Measurements from ENCODE around the gene CUL1.
A peak's percentile ranks its signal among the peaks of the same experiment; 100 is the strongest.

CUL1 gene

DNA sequence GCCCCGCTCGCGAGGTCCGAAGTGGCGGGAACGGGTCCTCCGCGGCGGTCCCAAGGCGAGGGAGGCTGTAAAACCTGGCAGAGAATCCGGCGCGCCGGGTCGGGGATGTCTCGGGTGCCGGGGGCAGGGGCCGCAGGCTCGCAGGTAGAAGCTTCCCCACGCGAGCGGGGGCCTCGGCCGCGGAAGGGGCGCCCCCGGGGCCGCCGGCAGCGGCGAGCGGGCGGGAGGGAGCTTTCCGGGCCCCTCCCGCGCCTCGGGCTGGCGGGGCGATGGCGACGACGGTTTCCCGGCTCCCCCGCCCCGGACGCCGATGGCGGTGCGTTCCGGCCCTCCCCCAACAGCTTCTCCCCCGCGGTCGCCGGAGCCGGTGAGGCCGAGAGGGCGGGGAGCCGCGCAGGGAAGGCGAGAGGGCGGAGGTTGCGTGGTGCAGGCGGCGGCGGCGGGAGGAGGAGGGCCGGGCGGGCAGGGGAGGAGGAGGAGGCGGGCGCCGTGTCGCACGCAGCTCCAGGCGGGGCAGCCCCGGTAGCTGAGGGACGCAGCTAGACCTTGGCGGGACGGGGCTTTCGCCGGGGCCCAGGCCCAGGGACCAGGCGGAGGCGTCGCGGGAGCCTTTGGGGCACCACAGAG is at the start of gene CUL1:
TSS of gene CUL1 (plus strand) at position 507 of the 627 bp plus-strand sequence. CDS start 31,220 bp downstream, outside the sequence.
- DNase-seq (ENCODE audit: extremely low read depth in 1 of 2, low read depth in 1 of 2) = peak; percentile 60 to 78

DNA sequence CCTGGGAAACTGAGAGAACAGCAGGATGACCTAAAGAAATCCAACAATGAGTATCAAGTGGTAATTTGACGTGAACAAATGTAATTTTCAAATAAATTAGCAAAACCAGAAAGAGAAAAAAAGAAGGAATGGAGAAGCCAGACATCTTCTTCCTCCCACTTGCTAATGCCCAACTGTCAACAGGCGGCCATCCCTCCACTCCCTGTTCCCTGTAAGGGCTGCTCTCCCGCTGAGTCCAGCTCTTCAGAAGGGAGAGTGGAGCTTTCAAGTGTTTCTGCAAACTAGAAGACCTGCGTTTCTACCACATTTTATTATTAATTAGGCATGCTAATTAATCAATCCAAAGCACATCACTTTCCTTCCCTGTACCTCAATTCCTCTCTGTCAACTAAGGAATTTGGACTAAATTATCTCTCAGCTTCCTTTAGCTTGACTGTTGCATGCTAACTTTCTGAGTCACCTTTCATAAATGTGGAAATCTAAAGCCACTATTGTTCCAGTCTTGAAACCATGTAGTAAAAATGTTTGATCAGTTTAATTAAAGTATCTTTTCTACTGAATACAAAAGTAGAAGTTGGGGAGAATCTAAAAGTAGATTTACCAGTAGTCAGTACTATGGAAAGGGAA is 48.4 kb upstream of the CUL1 start:
- DNase-seq (ENCODE audit: extremely low read depth in 1 of 2, low read depth in 1 of 2) = no peak

DNA sequence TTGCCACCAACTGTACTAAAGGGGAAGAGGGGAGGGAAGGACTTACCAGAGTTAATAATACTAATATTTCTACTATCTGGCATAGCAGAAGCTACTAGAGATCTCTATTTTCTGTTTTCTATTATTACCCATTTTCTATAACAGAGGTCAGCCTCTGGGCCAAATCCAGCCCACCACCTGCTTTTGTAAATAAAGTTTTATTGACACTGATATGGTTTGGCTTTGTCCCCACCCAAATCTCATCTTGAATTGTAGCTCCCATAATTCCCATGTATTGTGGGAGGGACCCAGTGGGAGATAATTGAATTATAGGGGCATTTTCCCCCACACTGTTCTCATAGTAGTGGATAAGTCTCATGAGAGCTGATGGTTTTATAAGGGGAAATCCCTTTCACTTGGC is 45.9 kb upstream of the CUL1 start:
- DNase-seq (ENCODE audit: extremely low read depth in 1 of 2, low read depth in 1 of 2) = no peak

DNA sequence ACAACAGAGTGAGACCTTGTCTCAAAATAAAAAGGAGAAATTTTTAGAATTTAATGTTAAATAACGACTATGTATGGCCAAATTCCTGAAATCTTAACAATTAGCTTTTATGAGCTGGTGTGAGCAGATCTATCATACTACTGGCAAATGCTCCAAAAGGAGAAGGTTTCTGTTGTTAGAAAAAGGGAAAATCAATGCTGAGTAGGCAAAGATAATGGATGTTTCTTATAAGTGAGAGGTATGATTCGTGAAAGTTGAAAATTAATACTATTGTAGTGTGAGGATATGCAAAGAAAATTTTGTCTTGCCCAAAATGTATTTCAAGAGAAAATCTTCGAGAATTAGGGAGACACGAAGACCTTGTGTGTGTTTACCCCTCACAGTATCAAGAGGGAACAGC is 40.8 kb upstream of the CUL1 start:
- DNase-seq (ENCODE audit: extremely low read depth in 1 of 2, low read depth in 1 of 2) = no peak

DNA sequence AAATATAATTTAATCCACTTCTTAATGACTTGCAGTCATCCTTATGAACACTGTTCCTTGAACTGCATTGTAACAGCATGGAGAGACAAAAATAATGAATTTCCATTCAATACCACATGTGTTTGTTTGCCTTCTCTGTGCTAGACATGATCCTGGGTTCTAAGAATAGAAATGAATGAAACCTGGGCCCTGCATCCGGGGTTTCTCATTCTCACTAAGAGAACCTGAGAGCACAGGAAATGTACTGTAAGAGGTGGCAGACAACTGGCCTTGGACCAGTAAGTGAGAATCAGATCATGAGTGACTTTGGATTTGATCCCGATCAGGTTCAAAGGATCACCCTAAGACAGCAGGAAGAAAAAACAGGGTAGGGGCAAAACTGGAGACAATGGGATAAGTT is 37.2 kb upstream of the CUL1 start:
- DNase-seq (ENCODE audit: extremely low read depth in 1 of 2, low read depth in 1 of 2) = no peak

DNA sequence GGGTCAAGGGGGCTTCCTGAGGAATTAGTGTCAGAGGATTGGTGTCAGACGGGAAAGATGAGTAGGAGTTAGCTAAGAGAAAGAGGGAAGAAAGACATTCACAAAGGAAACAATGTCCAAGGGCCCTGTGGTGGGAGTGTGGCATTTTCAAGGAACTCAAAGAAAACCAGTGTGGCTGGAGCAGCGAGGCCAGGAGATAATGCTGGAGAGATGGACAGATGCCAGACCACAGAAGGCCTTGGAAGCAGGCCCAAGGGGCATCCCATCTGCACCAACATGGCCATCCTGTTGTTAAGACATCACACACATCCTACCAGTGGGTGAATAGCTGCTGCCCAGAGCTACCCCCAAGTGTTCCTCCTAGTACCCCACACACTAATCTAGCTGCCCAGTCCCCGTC is 36.1 kb upstream of the CUL1 start:
- DNase-seq (ENCODE audit: extremely low read depth in 1 of 2, low read depth in 1 of 2) = no peak

DNA sequence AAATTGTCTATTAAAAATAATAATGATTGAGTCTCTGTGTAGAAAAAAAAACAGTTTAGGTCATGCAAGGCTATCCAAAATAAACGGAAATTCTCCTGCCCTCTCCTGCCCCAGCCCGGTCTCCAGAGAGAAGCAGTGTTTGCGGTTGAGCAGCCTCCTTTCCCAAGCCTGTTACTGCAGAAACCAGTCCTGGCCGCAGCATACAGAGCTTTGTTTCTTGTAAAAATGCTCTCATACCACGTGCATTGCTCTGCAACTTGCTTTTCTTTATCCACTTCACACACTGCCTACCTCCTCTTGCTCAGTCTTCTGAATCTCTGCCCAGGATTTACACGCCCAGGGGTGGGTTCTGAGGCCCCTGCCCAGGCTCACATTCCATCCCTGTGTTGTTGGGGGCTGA is 34.4 kb upstream of the CUL1 start:
- no peak for DNase-seq (ENCODE audit: extremely low read depth in 1 of 2, low read depth in 1 of 2)

DNA sequence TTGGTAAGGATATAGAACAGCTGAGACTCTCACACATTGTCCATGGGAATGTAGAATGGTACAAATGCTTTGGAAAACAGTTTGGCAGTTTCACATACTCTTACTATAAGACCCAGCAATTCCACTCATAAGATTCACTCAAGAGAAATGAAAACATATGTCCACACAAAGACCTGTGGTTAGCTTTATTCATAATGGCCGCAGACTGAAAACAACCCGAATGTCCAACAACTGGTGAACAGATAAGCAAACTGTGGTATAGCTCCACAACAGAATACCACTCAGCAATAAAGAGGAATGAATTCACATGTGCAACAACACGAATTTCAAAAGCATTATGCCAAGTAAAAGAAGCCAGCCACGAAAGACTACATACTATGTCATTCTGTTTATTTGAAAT is 33.5 kb upstream of the CUL1 start:
- DNase-seq (ENCODE audit: extremely low read depth in 1 of 2, low read depth in 1 of 2) = no peak

DNA sequence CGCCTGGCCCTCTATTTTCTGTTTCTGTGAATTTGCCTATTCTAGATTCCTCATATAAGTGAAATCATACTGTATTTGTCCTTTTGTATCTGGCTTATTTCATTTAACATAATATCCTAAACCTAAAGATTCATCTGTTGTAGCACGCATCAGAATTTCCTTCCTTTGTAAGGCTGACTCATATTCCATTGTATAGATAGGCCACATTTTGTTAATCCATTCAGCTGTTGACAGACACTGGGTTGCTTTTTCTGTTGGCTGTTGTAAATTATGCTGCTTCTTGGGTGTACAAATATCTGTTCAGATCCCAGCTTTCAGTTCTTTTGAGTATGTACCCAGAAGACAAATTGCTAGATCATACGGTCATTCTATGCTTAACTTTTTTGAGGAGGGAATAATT is 28.8 kb upstream of the CUL1 start:
- no peak for DNase-seq (ENCODE audit: extremely low read depth in 1 of 2, low read depth in 1 of 2)

DNA sequence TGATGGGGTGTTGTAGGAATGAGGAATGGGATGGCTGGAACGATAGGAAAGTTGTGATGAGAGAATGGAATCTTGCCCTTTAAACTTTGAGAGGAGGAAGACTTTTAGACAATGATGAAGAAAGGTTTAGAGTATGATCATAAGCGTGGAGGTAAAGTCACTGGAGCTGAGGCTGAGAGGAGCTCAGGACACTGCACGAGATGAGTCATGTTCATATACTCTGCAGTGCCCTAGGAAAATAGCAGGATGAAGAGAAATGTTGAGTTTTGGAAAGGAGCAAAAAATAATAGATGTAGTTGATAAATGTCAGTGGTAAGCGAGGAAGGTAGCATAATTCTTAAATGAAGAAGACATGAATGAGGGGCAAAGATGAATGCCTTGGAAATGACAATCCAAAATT is 28.3 kb upstream of the CUL1 start:
- DNase-seq (ENCODE audit: extremely low read depth in 1 of 2, low read depth in 1 of 2) = no peak

DNA sequence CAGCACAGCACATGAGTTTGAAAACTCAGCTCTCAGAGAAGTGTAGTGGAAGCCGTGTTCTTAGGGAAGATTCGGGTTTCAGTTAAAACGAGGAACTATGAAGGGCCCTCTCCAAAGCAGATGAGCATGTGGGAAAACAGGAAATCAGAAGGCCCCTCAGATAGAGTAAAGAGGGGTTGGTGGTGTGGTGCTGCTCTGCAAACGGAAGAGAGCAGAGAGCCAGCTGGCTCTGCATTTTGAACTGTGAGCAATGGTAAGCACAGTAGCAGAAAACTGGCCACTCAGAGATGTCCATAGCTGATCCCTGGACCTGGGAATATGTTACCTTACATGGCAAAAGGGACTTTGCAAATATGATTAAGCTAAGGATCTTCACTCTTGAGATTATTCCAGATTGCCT is 27.9 kb upstream of the CUL1 start:
- no peak for DNase-seq (ENCODE audit: extremely low read depth in 1 of 2, low read depth in 1 of 2)

DNA sequence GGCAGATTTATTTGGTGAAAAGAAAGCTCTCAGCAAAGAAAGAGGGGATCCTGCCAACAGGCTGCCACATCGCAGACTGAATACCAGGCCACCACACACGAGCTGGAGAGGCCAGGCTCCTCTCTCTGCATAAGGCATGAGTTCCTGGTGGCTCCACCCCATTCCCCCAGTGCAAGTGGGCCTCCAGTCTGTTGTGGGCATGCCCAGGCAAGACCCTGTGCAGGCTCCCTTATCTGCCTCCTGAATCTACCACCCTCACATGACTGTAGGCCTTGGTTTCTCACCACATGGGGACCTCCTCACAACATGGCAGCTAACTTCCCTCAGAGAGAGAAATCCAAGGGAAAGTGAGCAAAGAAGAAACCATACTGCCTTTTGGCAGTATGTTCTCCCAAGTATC is 26.7 kb upstream of the CUL1 start:
- no peak for DNase-seq (ENCODE audit: extremely low read depth in 1 of 2, low read depth in 1 of 2)

DNA sequence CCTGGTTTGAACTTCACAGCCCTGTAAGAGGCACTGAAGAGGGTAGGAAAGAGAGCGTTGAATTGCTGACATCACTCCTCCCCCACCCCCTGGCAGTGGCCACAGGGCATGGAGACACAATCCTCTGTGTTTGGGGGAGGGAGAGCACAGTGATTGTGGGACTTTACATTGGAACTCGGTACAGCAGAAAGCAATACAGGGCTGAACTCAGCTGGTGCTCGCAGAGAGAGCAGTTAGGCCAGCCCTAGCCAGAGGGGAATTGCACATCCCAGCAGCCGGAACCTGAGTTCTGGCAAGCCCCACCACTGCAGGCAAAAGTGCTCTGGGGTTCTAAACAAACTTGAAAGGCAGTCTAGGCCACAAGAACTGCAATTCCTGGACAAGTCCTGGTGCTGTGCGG is 24.0 kb upstream of the CUL1 start:
- DNase-seq (ENCODE audit: extremely low read depth in 1 of 2, low read depth in 1 of 2) = no peak

DNA sequence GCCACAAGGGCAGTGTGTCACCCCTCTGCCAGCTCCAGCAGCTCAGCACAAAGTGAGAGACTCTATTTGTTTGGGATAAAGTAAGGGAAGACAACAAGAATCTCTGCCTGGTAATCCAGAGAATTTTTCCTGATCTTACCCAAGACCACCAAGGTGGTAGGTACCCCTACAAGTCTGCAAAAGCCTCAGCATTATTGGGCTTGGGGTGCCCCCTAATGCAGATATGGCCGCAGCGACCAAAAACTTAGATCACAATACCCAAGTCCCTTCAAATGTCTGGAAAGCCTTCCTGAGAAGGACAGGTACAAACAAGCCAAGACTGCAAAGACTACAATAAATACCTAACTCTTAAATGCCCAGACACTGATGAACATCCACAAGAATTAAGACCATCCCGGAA is 22.4 kb upstream of the CUL1 start:
- no peak for DNase-seq (ENCODE audit: extremely low read depth in 1 of 2, low read depth in 1 of 2)

DNA sequence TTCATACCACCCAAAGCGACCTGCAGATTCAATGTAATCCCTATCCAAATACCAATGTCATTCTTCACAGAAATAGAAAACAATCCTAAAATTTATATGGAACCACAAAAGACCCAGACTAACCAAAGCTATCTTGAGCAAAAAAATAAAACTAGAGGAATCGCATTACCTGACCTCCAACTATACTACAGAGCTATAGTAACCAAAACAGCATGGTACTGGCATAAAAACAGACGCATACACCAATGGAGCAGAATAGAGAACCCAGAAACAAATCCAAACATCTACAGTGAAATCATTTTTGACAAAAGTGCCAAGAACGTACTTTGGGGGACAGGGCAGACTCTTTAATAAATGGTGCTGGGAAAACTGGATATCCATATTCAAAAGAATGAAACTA is 16.9 kb upstream of the CUL1 start:
- DNase-seq (ENCODE audit: extremely low read depth in 1 of 2, low read depth in 1 of 2) = no peak

DNA sequence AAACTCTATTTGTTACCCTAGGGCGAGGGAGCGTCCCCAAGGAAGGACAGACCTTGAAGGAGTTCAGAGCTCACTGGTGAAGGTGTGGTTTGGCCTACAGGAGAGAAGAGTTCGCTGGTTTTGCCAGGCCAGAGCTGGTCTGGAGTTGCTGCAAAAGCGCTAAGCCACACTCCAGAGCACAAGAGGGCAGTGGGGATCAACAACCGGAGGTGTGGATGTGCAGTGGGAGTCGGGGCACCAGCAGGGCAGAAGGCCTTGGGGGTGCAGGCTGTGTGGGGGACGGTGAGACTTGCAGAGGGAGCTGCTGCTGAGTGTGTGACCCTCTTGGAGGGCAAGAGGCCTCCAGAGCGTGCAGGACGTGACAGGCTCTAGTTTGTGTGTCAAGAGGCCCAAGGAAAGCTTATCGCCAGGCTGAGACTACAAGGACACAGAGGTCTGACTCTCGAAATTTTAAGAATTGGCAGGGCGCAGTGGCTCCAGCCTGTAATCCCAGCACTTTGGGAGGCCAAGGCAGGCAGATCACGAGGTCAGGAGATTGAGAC is 14.3 kb upstream of the CUL1 start:
- no peak for DNase-seq (ENCODE audit: extremely low read depth in 1 of 2, low read depth in 1 of 2)

DNA sequence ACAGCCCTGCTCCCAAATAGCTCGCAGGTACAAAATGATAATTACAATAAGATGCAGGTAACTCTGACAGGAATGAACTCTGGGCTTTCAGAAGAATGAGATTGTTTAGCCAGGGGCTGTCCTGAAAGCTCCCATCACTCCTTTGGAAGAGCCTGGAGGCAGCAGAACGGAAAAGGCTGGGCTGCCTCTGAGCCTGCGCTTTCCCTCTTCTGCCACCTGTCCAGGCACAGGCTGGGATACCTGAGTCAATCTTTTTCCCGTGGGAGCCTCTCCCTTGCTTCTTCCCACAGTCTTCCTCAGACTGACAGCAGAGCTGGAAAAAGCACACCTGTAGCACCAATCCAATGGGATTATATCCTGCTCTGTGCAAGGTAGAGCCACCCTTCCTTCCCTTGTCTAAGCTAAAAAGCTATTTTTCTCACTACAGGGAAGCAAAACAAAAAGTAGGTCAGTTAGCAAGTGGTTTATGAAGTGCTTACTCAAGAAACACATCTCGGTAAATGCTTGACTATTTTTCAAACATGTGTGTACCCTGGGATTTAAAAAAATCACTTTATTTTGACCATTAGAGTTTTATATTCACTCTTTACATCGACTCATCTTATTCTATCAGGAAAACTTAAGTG is 12.3 kb upstream of the CUL1 start:
- no peak for DNase-seq (ENCODE audit: extremely low read depth in 1 of 2, low read depth in 1 of 2)

DNA sequence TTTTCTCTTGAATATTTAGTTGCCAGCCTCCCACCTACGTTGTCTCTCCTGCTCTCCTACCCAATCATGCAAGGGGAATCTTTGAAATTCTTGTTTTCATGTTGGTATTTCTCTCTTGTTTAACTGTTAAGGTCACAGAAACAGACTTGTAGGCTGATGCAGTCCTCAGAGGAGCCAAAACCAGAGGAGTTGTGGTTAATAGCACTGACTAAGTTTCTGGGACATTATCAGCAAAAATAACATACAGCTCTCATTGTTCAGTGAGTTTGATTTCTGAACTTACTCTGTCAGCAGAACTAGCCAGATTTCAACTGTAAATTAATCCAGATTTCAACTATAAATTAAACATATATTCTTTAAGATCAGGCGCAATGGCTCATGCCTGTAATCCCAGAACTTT is 11.1 kb upstream of the CUL1 start:
- DNase-seq (ENCODE audit: extremely low read depth in 1 of 2, low read depth in 1 of 2) = no peak

DNA sequence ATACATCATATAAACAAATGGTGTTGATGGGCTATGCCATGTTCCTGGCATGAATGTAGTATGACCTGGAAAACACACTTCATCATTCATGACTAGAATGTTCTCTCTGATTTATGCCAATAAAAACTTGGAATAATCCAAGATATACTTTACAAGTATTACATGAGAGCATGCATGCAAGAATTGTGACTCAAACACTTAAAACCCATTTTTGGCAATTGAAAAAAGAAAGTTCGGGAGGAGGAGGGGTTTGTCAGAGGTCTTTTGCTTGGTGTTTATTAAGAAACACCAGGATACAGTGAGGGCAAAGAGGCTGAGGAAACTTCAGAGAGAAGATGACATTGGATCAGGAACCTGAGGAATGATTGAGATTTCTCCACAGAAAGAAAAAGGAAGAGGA is 10.2 kb upstream of the CUL1 start:
- no peak for DNase-seq (ENCODE audit: extremely low read depth in 1 of 2, low read depth in 1 of 2)

DNA sequence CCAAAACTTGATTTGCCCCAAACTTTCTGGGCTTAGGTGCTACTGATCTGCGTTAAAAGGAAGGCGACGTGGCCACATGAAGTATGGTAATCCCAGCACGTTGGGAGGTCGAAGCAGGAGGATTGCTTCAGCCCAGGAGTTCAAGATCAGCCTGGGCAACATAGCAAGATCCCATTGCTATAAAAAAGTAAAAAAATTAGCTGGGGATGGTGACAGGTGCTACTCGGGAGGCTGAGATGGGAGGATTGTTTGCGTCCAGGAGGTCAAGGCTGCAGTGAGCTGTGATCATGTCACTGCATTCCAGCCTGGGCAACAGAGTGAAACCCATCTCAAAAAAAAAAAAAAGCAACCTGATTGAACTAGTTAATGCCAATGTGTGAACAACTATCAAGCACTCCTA is 5.1 kb upstream of the CUL1 start:
- no peak for DNase-seq (ENCODE audit: extremely low read depth in 1 of 2, low read depth in 1 of 2)

DNA sequence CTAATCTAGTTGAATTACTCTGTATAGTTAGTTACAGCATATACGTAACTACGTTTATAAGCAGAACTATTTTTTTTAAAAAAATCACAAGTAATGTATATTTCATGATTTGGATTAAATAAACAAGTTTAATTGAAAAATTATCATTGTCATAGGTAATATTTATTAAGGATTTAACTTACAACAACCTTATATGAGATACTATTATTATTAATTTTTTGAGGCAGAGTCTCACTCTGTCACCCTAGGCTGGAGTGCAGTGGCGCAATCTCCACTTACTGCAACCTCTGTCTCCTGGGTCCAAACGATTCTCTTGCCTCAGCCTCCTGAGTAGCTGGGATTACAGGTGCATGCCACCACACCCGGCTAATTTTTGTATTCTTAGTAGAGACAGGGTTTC is 4.1 kb upstream of the CUL1 start:
- no peak for DNase-seq (ENCODE audit: extremely low read depth in 1 of 2, low read depth in 1 of 2)

DNA sequence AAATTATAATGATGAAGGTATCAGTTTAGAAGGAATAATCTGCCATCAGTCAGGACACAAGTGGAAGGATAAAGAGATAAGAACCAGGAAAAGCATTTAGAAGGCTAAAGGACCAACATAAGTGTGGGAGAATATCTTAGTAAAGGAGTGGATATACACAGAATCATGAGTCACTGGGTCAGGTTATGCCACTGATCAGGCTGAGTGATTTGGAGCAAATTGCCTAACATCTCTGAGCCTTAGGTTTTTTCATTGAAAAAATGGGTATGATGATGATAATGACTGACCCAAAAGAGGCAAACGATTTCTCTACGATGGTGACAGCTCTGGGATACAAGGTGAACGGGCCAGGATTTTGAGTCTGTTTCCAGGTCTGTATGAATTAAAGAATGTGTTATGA is 2.8 kb upstream of the CUL1 start:
- no peak for DNase-seq (ENCODE audit: extremely low read depth in 1 of 2, low read depth in 1 of 2)

Measured in activated CD8-positive, alpha-beta memory T cell treated with anti-CD3 and anti-CD28 coated beads for 1 hour (primary cell).